ENCODE results near the gene CPXM2.

CPXM2 gene

GRCh38 chr10:123792248-123792978 lies 99.2 kb downstream of the CPXM2 start:
- TF ChIP-seq Cebpa-rat (IDR thresholded peaks at IDR 0.05): no peak
- H3K4me1 ChIP-seq: peaks cover 7 to 12% (median 10%) of the 10 kb centered on the region in 10 experiments; a peak in 19 of 20 replicates
- peaks cover 9 to 36% (median 20%) of the 10 kb centered on the region in 11 experiments; a peak in 21 of 22 replicates for H3K9me3 ChIP-seq (replicated peaks in 1 of 11)
- peaks cover 0 to 6% (median 0%) of the 10 kb centered on the region in 11 experiments; a peak in 1 of 22 replicates for H4K20me1 ChIP-seq
- H3K4me2 ChIP-seq: peak overlapping the region; percentile 24 to 70 (median 56)
- H3K4me3 ChIP-seq: no peak overlapping the region
- H3K36me3 ChIP-seq: no peaks in the 10 kb centered on the region
- no peak overlapping the region for H3K27ac ChIP-seq
- H3K9ac ChIP-seq: no peak overlapping the region
- H3K27me3 ChIP-seq: peaks cover 0 to 7% (median 0%) of the 10 kb centered on the region in 11 experiments; a peak in 2 of 22 replicates

GRCh38 chr10:123790132-123790885 lies 101.3 kb downstream of the CPXM2 start:
- H3K4me2 ChIP-seq: no peak overlapping the region
- no peak for TF ChIP-seq Cebpa-rat (IDR thresholded peaks at IDR 0.05)
- H3K27me3 ChIP-seq: peaks cover 0 to 24% (median 0%) of the 10 kb centered on the region in 11 experiments; a peak in 5 of 22 replicates
- H3K27ac ChIP-seq: no peak overlapping the region
- no peaks in the 10 kb centered on the region for H3K36me3 ChIP-seq
- peaks cover 0 to 6% (median 0%) of the 10 kb centered on the region in 11 experiments; a peak in 1 of 22 replicates for H4K20me1 ChIP-seq
- H3K4me3 ChIP-seq: no peak overlapping the region
- H3K4me1 ChIP-seq: peaks cover 7 to 12% (median 10%) of the 10 kb centered on the region in 10 experiments; a peak in 19 of 20 replicates
- no peak overlapping the region for H3K9ac ChIP-seq
- H3K9me3 ChIP-seq (replicated peaks in 1 of 11): peaks cover 9 to 36% (median 20%) of the 10 kb centered on the region in 11 experiments; a peak in 21 of 22 replicates

GRCh38 chr10:123788981-123789380 lies 102.6 kb downstream of the CPXM2 start:
- Histone ChIP-seq H4K20me1 (peaks cover 0 to 6% (median 0%) of the 10 kb centered on the region in 11 experiments; a peak in 1 of 22 replicates), H3K4me1 (peaks cover 7 to 12% (median 10%) of the 10 kb centered on the region in 10 experiments; a peak in 19 of 20 replicates), H3K4me3 (no peak overlapping the region), H3K9ac (no peak overlapping the region), H3K4me2 (no peak overlapping the region), H3K36me3 (no peaks in the 10 kb centered on the region), H3K9me3 (replicated peaks in 1 of 11) (peaks cover 9 to 36% (median 20%) of the 10 kb centered on the region in 11 experiments; a peak in 21 of 22 replicates), H3K27me3 (peaks cover 0 to 38% (median 0%) of the 10 kb centered on the region in 11 experiments; a peak in 5 of 22 replicates), H3K27ac (no peak overlapping the region)
- TF ChIP-seq Cebpa-rat (IDR thresholded peaks at IDR 0.05): no peak

GRCh38 chr10:123787566-123787965 lies 104.0 kb downstream of the CPXM2 start:
- peaks cover 9 to 36% (median 20%) of the 10 kb centered on the region in 11 experiments; a peak in 21 of 22 replicates for H3K9me3 ChIP-seq (replicated peaks in 1 of 11)
- H3K4me1 ChIP-seq: peaks cover 4 to 7% (median 6%) of the 10 kb centered on the region in 10 experiments; a peak in 19 of 20 replicates
- H4K20me1 ChIP-seq: peaks cover 0 to 4% (median 0%) of the 10 kb centered on the region in 11 experiments; a peak in 1 of 22 replicates
- peaks cover 0 to 52% (median 0%) of the 10 kb centered on the region in 11 experiments; a peak in 7 of 22 replicates for H3K27me3 ChIP-seq
- H3K4me2 ChIP-seq: no peak overlapping the region
- no peak overlapping the region for H3K9ac ChIP-seq
- H3K36me3 ChIP-seq: no peaks in the 10 kb centered on the region
- no peak overlapping the region for H3K27ac ChIP-seq
- H3K4me3 ChIP-seq: no peak overlapping the region
- no peak for TF ChIP-seq Cebpa-rat (IDR thresholded peaks at IDR 0.05)

- H3K4me3 ChIP-seq: no peak overlapping the region
- no peaks in the 10 kb centered on the region for H4K20me1 ChIP-seq
- no peak overlapping the region for H3K9ac ChIP-seq
- TF ChIP-seq Cebpa-rat (IDR thresholded peaks at IDR 0.05): no peak
- H3K4me1 ChIP-seq: 0 out of 20 replicates have a peak, but pooled peaks cover 0 to under 1% (median 0%) of the 10 kb centered on the region in 10 experiments
- peaks cover 0 to 58% (median 4%) of the 10 kb centered on the region in 11 experiments; a peak in 11 of 22 replicates for H3K27me3 ChIP-seq
- peaks cover 9 to 36% (median 20%) of the 10 kb centered on the region in 11 experiments; a peak in 21 of 22 replicates for H3K9me3 ChIP-seq (replicated peaks in 1 of 11)
- H3K27ac ChIP-seq: no peak overlapping the region
- no peaks in the 10 kb centered on the region for H3K36me3 ChIP-seq
- no peak overlapping the region for H3K4me2 ChIP-seq
Observed at GRCh38 chr10:123786896-123787295, 104.7 kb downstream of the CPXM2 start.

GRCh38 chr10:123786306-123786705 lies 105.3 kb downstream of the CPXM2 start:
- Histone ChIP-seq H3K4me1 (no peaks in the 10 kb centered on the region), H4K20me1 (peaks cover 0 to 3% (median 0%) of the 10 kb centered on the region in 11 experiments; a peak in 1 of 22 replicates), H3K9me3 (replicated peaks in 1 of 11) (peaks cover 9 to 32% (median 17%) of the 10 kb centered on the region in 11 experiments; a peak in 21 of 22 replicates), H3K36me3 (no peaks in the 10 kb centered on the region), H3K27me3 (peaks cover 0 to 64% (median 10%) of the 10 kb centered on the region in 11 experiments; a peak in 11 of 22 replicates), H3K4me2 (no peak overlapping the region), H3K9ac (no peak overlapping the region), H3K4me3 (no peak overlapping the region), H3K27ac (no peak overlapping the region)
- TF ChIP-seq Cebpa-rat (IDR thresholded peaks at IDR 0.05): no peak

- no peak overlapping the region for H3K9ac ChIP-seq
- no peak overlapping the region for H3K4me3 ChIP-seq
- peaks cover 0 to 10% (median 0%) of the 10 kb centered on the region in 11 experiments; a peak in 1 of 22 replicates for H4K20me1 ChIP-seq
- no peak overlapping the region for H3K4me2 ChIP-seq
- H3K27ac ChIP-seq: no peak overlapping the region
- no peaks in the 10 kb centered on the region for H3K4me1 ChIP-seq
- H3K36me3 ChIP-seq: no peaks in the 10 kb centered on the region
- H3K9me3 ChIP-seq (replicated peaks in 1 of 11): peaks cover 8 to 15% (median 10%) of the 10 kb centered on the region in 11 experiments; a peak in 21 of 22 replicates
- H3K27me3 ChIP-seq: peaks cover 0 to 81% (median 16%) of the 10 kb centered on the region in 11 experiments; a peak in 16 of 22 replicates
- TF ChIP-seq Cebpa-rat (IDR thresholded peaks at IDR 0.05): no peak
Observed at GRCh38 chr10:123784646-123785045, 107.0 kb downstream of the CPXM2 start.

GRCh38 chr10:123784216-123784615 lies 107.4 kb downstream of the CPXM2 start:
- Histone ChIP-seq H3K36me3 (no peaks in the 10 kb centered on the region), H3K27me3 (peaks cover 0 to 84% (median 20%) of the 10 kb centered on the region in 11 experiments; a peak in 19 of 22 replicates), H3K9me3 (replicated peaks in 1 of 11) (peaks cover 4 to 11% (median 6%) of the 10 kb centered on the region in 11 experiments; a peak in 21 of 22 replicates), H3K4me1 (no peaks in the 10 kb centered on the region), H3K27ac (no peak overlapping the region), H3K9ac (no peak overlapping the region), H4K20me1 (peaks cover 0 to 10% (median 0%) of the 10 kb centered on the region in 11 experiments; a peak in 1 of 22 replicates), H3K4me3 (no peak overlapping the region), H3K4me2 (no peak overlapping the region)
- TF ChIP-seq Cebpa-rat (IDR thresholded peaks at IDR 0.05): no peak
